ENCODE data around the gene XPO6.

XPO6 gene

GRCh38 chr16:28082624-28083023 is 129.1 kb downstream of the XPO6 start:
- no peak overlapping the region for H3K4me3 ChIP-seq (ENCODE audit: low read depth, low read length)
- TF ChIP-seq CTCF (IDR thresholded peaks at IDR 0.05; ENCODE audit: low read depth, low read length): no peak

- no peak overlapping the region for H3K4me3 ChIP-seq (ENCODE audit: low read depth, low read length)
- TF ChIP-seq CTCF (IDR thresholded peaks at IDR 0.05; ENCODE audit: low read depth, low read length): no peak
These were observed 130.3 kb downstream of the XPO6 start for GRCh38 chr16:28081391-28081968.

GRCh38 chr16:28078261-28078660 is 133.5 kb downstream of the XPO6 start:
- TF ChIP-seq CTCF (IDR thresholded peaks at IDR 0.05; ENCODE audit: low read depth, low read length): no peak
- H3K4me3 ChIP-seq (ENCODE audit: low read depth, low read length): no peak overlapping the region

- TF ChIP-seq CTCF (IDR thresholded peaks at IDR 0.05; ENCODE audit: low read depth, low read length): no peak
- no peak overlapping the region for H3K4me3 ChIP-seq (ENCODE audit: low read depth, low read length)
These were observed 137.9 kb downstream of the XPO6 start for GRCh38 chr16:28073836-28074235.

- H3K4me3 ChIP-seq (ENCODE audit: low read depth, low read length): no peak overlapping the region
- no peak for TF ChIP-seq CTCF (IDR thresholded peaks at IDR 0.05; ENCODE audit: low read depth, low read length)
These were observed 139.7 kb downstream of the XPO6 start for GRCh38 chr16:28072087-28072486.

GRCh38 chr16:28069971-28070794 is 141.6 kb downstream of the XPO6 start:
- no peak overlapping the region for H3K4me3 ChIP-seq (ENCODE audit: low read depth, low read length)
- no peak for TF ChIP-seq CTCF (IDR thresholded peaks at IDR 0.05; ENCODE audit: low read depth, low read length)

GRCh38 chr16:28068976-28069375 is 142.8 kb downstream of the XPO6 start:
- no peak overlapping the region for H3K4me3 ChIP-seq (ENCODE audit: low read depth, low read length)

More at GRCh38 chr16:28068976-28069375, 142.8 kb downstream of the XPO6 start:
- no peak for TF ChIP-seq CTCF (IDR thresholded peaks at IDR 0.05; ENCODE audit: low read depth, low read length)

All from WI38 (cell line).